GM19351 (cell line): Measurements from ENCODE around the gene SETD5.
"Not testable (repeated sequence)": the region's sequence is repeated elsewhere in the genome, so short reads cannot be mapped to it uniquely, and the experiment has no call there.

ENCODE experiments used
- ATAC-seq: cut with Tn5 transposase; IDR thresholded peaks from one replicate; pipeline ENCODE4 v1.9.1; 2021; ENCODE audit warnings: mild to moderate bottlenecking, moderate library complexity; ENCODE audit not compliant: unreplicated experiment

The SETD5 gene

DNA sequence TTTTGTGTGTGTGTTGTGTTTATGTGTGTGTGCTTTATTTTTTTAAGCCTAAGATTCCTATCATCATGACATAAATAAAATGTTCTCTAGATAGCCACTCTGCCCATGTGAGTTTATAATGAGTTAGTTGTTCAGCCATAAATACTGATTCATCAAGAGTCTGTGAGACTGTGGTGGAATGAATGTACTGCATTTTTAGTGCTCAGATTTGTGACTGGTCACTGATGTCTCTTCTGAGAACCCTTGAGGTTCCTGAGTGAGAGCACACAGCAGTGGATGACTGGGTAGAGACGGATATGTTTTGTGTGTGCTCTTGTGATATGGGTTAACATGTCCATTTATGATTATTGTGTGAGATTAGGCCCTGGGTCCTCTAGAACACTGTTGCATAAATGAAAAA is 51.2 kb downstream of the SETD5 start:
- no peak for ATAC-seq

DNA sequence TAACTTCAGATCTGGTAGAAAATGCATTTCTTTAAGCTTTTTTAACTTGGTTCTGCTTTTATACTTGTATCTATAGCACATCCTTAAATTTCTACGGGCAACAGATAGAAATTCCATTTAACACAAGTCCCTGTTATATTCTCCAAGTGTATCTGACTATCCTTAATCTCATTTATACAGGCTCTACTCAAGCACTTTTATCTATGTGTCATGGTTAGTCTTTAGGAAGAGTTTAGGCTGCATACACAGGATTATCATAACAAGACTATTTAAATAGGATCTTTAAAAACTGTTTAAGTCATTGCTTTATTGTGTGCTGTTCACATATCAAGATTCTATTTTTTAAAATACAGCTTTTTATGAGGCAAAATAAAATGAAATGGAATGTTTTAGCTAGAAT is 52.7 kb downstream of the SETD5 start:
- ATAC-seq: no peak

DNA sequence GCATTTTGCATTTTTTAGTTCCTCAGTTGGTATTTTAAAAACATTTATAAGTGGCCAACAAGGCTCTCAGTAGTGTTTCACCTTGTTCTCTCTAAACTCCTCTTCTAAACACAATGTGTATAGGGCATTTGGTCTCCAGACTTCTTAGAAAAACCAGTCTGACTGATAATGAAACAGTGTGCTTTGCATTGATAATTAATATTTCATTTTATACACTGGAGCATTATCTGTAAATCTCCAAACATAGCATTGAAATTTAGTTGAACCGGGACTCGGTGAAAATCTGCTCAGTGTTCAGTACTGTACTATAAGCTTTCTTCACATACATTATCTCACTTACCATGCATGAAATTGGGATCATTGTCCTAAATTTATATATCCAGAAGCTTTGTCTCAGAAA is 53.6 kb downstream of the SETD5 start:
- no peak for ATAC-seq

DNA sequence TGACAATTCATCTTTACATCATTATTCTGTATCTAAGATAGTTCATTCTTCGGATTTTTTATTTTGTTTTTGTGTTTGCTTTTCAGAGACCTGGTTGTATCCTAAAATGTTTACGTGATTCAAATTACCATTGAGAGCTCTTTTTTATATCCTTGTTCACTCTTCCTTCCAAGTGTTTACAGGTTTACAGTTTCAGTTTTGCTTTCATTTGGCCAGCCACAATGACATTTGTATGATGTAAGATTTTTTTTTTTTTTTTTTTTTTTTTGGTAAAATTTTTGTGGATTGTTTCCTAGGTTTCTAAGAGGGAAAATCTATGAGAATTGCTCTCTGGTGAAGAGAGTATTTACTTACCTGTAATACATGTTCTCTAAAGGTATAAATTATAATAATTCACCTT is 55.0 kb downstream of the SETD5 start:
- ATAC-seq: no peak

DNA sequence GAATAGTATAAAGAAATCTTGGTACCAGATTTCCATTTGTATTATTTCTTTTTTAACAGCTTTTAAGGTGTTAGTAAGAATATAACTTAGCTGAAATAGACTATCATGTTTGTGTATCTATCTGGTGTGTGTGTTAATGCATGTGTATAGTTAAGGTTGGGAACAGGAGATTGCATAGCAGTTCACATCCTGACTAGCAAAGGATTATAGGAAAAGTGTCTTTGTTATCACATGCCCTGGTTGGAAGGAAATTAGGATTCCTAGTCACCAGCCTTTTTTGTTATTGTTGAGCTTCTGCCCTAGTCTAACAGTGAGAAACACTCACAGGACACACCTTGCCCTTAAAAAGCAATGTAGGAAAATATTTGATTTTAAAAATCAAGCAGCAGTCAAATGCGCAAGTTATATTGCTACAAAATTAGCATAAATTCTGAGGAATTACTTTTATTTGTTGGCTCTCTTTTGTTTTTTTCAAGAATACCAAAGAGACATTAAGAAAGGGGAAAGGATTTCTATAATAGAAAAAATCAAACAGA is 58.2 kb downstream of the SETD5 start:
- no peak for ATAC-seq

DNA sequence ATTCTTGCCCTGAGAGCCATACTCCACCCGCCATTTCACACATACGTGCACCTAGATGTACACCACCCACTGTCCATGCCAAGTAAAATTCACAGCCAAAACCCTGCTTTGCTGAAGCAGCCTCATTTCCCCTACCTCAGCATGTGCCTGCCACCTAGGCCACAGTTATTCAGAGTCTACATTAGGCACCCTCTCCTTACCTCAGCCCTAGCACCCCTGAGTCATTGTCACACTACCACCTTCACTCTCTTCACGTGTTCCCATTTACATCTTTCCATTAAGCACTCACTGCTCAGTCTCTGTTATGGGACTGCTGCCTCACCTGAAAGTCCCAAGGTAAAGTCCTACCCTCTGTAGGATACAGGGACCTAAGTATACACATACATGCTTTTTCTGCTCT is 70.0 kb downstream of the SETD5 start:
- no peak for ATAC-seq

DNA sequence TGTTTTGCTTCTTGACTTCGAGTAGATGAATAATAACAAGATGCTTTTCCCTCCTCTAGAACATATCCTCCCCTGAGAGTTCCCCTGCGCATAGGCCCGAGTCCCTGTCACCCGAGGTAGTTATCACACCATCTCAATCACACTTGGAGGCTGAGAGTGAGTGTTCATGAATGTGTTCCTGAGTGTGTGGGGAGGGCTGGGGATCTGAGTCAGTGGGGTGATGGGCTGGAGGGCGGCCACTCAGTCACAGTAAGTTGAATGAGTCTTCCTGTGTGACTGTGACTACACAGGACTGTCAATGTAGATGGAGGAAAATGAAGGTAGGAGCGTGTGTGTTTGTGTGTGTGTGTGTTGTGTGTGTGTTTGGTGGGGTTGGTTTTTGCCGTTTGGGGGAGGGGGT is 71.0 kb downstream of the SETD5 start:
- ATAC-seq: no peak

DNA sequence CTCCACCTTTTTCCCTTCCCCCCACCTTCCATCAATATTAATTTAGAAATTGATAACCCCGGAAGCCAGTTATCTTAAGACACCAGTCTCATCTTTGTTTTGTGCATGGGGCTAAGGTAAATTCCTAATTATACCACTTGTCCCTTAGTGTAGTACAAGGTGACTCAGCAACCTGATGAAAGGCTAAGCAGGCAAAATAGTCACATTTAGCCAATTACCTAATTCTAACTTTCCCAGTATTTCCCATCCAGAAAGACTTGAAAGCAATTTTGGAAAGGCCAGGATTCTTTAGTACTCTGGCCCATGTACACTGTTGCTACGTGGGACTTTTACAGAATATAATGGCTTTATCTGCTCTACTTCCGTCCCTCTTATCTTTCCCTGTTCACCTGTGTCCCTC is 72.6 kb downstream of the SETD5 start:
- no peak for ATAC-seq

DNA sequence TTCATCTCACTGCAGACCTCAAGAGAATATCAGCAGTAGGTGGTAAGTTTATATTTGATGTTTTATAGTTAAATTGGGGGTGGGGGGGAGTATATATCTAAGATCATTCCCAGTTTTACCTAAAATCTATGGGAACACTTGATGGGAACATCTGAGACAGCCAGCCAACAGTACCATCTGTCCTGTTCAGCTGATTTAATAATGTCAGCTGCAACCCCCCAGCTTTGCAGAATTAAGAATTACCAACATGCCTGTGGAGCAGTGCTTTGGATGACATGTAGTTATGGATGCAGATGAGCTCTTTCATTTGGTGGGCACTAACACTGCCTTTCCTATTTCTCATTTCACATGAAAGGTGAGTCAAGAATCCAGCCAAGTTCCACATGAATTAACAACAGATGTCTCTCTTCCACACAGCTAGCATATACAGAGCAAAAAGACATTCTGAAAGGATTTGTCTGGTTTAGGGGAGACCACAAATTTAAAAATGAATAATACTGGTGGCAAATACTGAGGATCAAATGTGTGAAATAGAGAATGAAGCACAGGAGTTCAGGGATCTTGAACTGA is 76.2 kb downstream of the SETD5 start:
- ATAC-seq: no peak

DNA sequence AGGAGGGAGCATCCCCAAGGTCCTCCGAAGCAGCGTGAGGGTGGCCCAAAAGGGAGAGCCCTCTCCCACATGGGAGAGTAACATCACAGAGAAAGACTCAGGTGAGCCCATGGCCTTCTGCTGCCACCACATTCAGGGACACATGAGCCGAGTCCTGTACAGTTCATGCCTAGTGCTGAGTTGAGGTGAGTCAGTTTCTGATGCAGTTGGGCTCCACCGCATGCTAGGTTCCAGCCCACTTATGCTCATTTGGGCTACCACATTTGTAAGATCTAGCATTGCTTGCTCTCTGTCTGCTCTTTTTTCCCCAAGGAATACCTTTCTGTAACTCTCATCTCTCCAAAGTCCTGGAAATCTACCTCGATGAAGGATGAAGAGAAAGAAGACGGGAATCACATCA is 77.1 kb downstream of the SETD5 start:
- no peak for ATAC-seq

DNA sequence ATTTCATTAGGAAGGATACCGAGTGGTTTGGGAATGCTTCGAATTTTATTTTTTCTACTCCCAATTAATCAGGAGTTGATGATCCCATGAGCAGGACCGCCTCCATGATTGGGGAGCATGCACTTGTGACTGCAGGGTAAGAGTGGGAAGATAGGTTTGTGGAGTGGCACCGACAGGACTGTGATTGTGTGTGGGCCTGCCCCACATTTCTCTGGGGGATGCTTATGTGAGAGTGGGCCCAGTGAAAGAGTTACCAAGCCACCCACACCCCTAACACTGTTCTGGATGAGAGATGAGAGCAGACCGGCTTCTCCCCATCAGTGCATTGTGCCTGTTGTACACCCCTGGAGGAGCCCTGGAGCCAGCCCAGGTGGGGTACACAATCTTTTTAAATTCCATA is 79.5 kb downstream of the SETD5 start:
- no peak for ATAC-seq

DNA sequence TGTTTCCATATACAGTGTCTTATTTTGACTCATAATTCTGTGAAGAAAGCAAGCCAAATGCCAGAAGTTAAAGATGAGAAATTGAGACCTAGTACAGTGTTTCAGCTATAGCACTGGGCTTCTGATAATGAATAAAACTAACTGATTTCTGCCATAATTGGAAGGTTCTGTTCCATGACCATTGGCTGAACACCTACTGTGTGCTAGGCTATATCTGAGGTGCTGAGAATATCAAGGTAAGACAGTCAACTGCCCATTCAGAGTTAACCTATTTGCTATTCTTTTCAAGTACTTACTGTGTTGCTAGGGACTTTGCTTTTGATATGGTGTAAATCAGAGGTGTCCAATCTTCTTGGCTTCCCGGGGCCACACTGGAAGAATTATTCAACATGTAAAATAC is 82.8 kb downstream of the SETD5 start:
- no peak for ATAC-seq

DNA sequence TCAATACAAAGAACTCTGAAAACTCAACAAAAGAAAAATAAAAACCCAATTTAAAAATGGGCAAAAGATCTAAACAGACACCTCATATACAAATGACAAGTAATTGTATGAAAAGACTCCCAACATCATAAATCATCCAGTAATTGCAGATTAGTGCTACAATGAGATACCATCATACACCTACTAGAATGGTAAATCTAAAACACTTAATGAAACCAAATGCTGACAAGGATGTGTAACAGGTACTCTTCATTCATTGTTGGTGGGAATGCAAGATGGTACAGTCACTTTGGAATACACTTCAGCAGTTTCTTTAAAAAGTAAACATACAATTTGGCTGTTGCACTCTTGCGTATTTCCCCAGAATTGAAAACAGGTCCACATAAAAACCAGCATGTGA is 87.8 kb downstream of the SETD5 start:
- no peak for ATAC-seq

DNA sequence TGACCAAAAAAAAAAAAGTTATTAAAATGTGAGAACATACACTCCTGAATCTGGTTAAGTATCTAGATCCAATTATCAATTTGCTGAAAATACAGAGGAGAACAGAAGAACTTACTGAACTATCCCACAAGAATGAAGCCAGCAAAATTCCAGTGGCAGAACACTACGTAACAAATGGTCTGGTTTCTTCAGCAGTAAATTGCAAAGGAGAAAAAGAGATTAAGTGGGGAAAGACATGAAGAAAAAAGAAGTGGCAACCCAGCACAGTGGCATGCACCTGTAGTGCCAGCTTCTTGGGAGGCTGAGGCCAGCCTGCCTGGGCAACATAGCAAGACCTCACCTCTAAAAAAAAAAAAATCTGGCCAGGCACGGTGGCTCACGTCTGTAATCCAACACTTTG is 94.1 kb downstream of the SETD5 start:
- no peak for ATAC-seq

DNA sequence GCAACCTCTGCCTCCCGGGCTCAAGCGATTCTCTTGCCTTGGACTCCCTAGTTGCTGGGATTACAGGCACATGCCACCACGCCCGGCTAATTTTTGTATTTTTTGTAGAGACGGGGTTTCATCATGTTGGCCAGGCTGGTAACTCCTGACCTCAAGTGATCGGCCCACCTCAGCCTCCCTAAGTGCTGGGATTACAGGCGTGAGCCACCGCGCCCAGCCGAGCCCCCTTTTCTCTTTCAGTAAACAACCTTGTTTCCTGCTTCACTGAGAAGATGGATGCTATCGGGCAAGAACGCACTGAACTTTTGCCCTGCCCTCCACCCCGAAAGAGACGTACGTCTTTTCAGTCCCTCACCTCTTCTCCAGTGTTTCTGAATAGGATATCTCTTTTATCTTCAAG is 96.6 kb downstream of the SETD5 start:
- not testable (repeated sequence) for ATAC-seq

DNA sequence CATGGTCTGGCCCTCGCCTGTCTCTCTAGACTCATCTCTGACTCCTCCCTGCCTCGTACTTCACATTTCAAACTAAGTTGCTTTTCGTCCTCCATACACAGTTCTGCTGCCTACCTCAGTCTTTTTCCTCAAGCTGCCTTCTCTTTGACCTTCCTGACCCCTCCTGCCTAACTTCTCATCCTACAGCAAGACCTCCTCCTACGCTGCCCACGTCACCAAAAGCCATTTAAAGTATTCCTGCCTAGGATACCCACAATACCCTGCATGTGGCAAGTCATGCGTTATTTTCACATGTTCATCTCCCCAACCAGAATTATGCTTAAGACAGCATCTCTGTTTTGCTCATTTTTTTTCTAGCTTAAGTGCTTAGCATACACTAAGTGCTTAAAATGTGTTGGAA is 99.5 kb downstream of the SETD5 start:
- no peak for ATAC-seq

DNA sequence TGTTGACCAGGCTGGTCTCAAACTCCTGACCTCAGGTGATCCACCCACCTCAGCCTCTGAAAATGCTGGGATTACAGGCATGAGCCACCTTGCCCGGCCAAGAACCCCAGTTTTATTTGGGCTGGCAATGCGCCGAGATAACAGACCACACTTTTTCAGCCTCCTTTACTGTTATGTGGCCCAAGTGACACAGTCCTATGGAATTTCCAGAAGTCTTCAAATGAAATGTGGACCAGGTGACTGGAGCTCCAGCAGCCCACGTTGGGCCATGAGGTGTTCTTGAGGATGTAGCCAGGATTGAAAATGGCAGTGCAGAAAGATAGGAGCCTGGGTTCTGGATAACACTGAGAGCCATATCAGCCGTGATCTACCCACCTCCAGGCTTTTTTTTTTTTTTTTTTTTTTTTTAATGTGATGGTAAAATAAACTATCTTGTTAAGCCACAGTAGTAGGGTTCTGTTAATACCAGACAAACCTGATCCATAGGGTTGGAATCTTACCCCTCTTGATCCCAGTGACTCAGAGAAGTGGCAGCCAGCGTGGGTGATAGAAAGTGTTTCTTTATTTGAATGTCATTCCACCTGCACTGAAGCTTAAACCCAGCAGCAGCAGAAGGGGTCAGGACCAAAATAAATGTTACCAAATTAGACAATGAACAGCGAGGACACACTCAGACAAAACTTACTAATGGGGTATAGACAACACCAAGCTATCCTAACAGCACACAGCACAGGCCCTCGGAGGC is 100.6 kb downstream of the SETD5 start:
- ATAC-seq: no peak

DNA sequence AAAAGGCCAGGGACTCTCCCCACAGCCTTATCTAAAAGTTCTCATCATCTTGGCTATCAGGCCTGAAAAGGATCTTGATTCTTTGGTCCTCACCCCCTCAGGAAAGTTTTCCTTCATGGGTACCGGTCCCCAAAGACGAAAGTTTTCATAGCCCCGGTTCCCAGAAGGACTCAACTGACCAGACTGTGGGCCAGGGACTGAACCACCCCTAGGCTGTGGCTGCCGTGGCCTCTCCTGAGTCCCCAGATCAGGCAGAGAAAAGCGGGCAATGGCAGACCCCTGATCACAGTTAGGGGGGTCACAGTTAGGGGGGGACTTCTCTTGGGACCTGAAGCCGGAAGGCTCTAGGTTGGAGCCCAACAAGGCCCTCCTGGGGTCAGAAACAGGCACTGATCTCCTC is 101.4 kb downstream of the SETD5 start:
- no peak for ATAC-seq

DNA sequence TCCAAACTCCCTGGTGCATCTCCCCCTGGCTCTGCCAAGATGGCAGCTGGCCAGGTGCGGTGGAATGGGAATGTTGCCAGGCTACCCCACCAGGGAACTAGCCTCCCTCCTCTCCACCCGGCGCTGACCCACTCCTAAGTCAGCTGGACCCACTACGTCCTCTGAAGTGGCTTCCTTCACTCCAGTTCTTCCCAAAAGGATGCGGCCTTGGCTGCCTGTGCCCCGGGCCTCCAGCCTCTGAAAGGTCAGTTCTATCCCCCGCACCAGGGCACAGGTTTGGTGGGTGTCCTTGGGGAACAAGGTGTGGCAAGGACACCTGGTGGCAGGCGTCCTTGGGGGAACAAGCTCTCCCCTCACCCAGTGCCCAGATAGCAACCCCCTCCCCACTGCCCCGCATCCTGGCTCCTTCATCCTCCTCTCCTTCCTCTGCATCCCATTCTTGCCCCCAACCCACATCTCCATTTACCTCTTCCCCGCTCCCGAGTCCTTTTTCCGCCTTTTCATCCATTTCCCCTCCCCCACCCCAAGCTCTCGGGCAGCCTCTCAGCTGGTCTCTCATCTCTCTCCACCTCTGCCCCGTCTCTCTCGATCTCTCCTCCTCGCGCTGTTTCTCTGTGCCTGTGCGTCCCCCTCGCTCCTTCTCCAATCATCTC is 102.2 kb downstream of the SETD5 start:
- ATAC-seq: no peak

DNA sequence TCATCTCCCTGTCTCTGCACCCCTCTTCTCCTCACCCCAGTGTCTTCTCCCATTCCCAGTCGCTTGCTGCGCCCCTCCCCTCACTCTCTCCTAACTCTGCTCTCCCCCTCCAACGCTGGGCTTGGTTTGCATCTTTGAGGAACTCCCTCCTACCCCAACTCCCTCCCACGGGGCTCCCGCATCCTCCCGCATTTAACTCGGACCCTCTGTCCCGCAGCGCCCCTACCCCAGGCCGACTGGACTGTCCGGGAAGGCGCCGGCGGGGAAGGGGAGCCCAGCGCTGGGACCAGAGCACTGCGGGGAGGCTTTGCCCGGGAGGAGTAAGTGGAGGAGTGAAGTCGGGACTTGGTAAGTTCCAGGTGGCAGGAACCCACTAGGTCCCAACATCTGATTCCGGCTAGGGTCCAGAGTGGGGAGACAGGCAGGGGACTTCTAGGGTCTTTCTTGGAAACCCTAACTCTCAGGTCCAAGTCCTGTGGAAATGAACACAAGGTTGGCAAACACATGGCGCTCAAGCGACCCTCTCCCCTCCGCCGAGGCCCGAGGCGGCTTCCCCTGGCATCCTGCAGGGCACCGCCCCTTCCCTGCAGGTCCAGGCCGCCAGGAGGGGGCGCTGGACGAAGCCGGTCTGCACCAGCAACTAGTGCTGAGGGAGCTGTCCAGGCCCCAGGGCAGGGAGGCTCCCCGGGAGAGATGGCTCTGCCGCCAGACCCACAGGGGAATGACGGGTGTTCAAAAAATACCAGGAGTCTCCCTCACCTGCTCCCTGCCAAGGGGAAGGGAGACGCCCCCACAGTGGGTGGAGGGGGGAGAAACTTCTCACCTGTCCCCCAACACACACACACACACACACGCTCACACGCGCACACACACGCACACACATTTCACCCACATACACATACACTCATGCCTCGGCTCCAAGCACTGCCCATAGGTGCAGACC is 103.0 kb downstream of the SETD5 start:
- peak; percentile 72 for ATAC-seq

DNA sequence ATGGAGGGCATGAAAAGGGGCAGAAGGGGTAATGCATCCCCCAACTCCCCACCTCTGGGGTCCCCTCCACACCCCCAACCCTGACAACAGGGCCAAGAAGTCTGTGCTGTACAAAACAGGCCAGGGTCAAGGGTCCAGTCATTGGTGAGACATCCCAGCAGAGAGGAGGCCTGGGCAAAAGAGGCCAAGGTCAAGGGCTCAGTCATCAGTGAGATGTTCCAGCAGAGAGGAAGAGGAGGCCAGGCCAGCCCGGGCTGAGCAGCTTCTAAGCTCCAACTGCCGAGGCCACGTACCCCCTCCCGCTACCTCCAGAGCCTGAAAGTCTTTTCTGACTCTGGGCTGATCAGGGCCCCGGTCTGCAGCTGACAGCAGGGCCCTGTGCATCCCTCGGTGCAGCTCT is 103.8 kb downstream of the SETD5 start:
- no peak for ATAC-seq
